ENCODE measurements around the gene B3GALNT2.
"Not testable (repeated sequence)": the region's sequence is repeated elsewhere in the genome, so short reads cannot be mapped to it uniquely, and the experiment has no call there.

The B3GALNT2 gene

DNA sequence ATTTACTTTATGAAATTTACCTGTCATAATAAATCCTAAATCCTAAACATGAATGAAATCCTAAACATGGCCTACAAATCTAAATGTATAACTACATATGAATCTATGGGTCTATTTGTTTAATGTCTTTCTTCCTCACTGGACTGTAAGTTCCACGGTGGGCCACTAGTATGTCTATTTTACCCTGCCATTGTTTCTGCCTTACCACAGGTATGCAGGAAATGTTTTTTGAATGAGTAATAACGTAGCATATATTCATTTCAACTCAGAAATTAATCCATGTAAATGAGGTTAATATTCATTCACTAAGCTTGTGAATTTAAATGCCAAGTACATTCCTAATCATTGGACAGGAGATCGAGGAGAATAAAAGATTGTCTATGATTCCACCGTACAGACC, 35.3 kb downstream of the B3GALNT2 start:
- peak; percentile 18 for TF ChIP-seq CTCF (IDR thresholded peaks at IDR 0.05; ENCODE audit: low read depth, low read length)
- DNase-seq (ENCODE audit: low read depth, low spot score), result peak; percentile 73
- in situ Hi-C loops (cut with HindIII; ENCODE audit: low sequenced_read_pairs), result no loop called here
- no peak overlapping the region for H3K4me3 ChIP-seq (ENCODE audit: low read depth, low read length)

DNA sequence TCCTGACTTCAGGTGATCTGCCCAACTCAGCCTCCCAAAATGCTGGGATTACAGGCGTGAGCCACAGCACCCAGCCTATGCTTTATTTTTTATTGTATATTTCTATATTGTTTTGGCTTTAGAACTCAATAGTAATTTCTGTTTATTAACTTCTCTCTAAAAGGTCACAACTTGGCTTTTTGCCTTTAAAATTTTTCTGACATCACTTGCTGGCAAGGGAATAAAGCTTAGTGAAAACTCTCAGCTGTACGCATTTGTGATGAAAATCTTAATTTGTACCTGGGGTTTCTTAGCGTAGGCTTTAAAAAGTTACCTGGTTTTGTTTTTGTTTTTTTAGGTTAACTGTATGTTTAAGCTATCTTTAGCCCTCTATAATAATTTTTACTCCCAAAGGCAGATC, 36.2 kb downstream of the B3GALNT2 start:
- no peak overlapping the region for H3K4me3 ChIP-seq (ENCODE audit: low read depth, low read length)
- DNase-seq (ENCODE audit: low read depth, low spot score), result peak; percentile 17
- no peak for TF ChIP-seq CTCF (IDR thresholded peaks at IDR 0.05; ENCODE audit: low read depth, low read length)
- in situ Hi-C loops (cut with HindIII; ENCODE audit: low sequenced_read_pairs), result no loop called here

- no peak overlapping the region for H3K4me3 ChIP-seq (ENCODE audit: low read depth, low read length)
- in situ Hi-C loops (cut with HindIII; ENCODE audit: low sequenced_read_pairs), result no loop called here
- no peak for TF ChIP-seq CTCF (IDR thresholded peaks at IDR 0.05; ENCODE audit: low read depth, low read length)
- no peak for DNase-seq (ENCODE audit: low read depth, low spot score)
These were observed 39.2 kb downstream of the B3GALNT2 start for GRCh38 chr1:235465066-235465465.

- in situ Hi-C loops (cut with HindIII; ENCODE audit: low sequenced_read_pairs); DNase-seq (ENCODE audit: low read depth, low spot score); H3K4me3 ChIP-seq (ENCODE audit: low read depth, low read length): not testable (repeated sequence)
These were observed 41.4 kb downstream of the B3GALNT2 start for GRCh38 chr1:235462832-235463231.

GRCh38 chr1:235461954-235462353, 42.3 kb downstream of the B3GALNT2 start:
- no peak for TF ChIP-seq CTCF (IDR thresholded peaks at IDR 0.05; ENCODE audit: low read depth, low read length)
- no peak for DNase-seq (ENCODE audit: low read depth, low spot score)
- in situ Hi-C loops (cut with HindIII; ENCODE audit: low sequenced_read_pairs), result no loop called here
- no peak overlapping the region for H3K4me3 ChIP-seq (ENCODE audit: low read depth, low read length)

DNA sequence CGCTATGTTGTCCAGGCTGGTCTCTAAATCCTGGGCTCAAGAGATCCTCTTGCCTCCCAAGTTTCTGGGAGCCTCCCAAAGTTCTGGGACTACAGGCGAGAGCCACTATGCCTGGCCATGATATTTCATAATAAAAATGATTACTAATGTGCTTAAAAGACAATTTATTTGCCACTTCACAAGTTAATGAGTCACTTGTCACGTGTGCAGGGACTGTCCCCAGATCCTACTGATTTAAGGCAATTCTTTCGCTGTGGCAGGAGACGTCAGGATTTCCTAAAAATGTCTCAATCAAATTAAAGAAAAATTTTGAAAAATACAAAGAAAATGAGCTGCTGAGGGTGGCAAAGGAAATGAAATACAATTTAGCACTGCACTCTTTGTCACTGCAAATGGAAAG, 43.5 kb downstream of the B3GALNT2 start:
- no peak overlapping the region for H3K4me3 ChIP-seq (ENCODE audit: low read depth, low read length)
- no peak for DNase-seq (ENCODE audit: low read depth, low spot score)
- in situ Hi-C loops (cut with HindIII; ENCODE audit: low sequenced_read_pairs), result no loop called here
- TF ChIP-seq CTCF (IDR thresholded peaks at IDR 0.05; ENCODE audit: low read depth, low read length), result no peak

GRCh38 chr1:235457856-235458255, 46.4 kb downstream of the B3GALNT2 start:
- DNase-seq (ENCODE audit: low read depth, low spot score); H3K4me3 ChIP-seq (ENCODE audit: low read depth, low read length); in situ Hi-C loops (cut with HindIII; ENCODE audit: low sequenced_read_pairs): not testable (repeated sequence)

DNA sequence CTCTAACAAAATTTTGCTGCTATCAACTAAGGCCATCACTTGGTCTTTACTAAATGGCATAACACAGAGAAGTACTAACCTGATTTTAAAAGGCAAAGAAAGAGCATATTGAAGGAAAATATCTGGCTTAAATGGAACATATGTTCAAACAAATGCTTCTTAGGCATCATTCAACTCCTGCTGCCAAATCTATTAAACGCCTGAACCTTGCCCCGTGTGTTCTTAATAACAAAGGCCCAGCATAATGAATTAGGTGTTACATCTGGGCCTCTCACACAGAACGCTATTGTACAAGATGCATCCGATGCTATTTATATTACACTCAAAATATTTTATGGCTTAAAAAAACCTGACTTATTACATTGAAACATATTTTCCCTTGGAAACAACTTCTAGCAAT, 48.4 kb downstream of the B3GALNT2 start:
- DNase-seq (ENCODE audit: low read depth, low spot score), result no peak
- in situ Hi-C loops (cut with HindIII; ENCODE audit: low sequenced_read_pairs), result no loop called here
- TF ChIP-seq CTCF (IDR thresholded peaks at IDR 0.05; ENCODE audit: low read depth, low read length), result no peak
- H3K4me3 ChIP-seq (ENCODE audit: low read depth, low read length), result no peak overlapping the region

All from astrocyte of the spinal cord (primary cell).